ENCODE results near the gene ZNF804A.

Gene ZNF804A

DNA sequence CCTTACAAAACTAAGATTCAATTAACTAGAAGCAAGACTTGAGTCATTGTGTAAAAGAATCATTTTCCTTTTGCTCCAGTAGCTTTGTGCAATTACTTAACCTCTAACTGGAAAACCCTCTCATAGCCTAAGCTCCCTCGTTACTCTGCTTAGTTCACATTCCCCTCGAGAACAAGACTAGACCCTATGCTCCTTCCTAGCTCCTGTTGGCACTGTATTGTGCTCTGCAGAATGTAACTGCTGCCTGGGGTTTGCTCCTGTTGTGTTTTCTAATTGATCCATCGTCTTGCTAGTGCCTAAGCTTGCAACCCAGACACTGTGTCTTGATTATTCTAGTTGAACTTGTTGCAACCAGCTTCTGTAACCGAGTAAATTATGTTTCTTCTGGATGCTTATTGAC lies 347.0 kb downstream of the ZNF804A start:
- DNase-seq (ENCODE audit: low spot score), result no peak

DNA sequence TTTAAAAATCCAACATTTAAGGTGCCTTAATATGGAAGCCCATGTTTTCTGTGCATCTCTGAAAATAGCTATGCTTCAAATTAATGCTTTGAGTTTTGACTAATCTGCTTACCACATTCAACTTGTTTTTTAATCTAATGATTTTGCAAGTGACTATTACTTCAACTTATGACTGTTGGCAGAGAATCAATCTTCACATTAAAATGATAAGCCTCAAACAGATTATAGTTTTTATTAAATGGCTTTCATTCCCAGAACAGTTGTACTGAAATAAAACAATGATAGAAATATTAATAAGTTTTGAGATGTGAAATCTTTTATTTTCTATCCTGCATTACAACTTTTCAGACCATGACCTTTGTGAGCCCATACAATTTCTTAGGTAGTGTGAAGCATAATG lies 347.5 kb downstream of the ZNF804A start:
- no peak for DNase-seq (ENCODE audit: low spot score)

DNA sequence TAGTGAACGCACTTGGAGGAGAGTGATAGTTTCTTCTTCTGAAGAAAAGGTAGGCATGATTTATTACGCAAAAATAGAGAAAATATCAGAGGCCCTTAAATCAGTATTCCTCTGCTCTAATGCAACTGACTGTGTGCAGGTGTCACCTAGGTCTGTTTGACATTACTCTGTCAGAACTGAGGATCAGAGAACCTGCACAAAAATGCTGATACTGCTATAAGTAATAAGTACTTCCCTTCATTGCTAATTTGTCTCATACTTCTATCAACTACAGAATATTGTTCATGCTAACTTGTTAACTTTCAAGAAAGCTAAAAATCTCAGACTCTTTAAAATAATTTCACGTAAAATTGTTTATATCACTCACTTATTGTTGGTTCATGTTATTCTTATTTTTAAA lies 358.5 kb downstream of the ZNF804A start:
- DNase-seq (ENCODE audit: low spot score), result no peak

DNA sequence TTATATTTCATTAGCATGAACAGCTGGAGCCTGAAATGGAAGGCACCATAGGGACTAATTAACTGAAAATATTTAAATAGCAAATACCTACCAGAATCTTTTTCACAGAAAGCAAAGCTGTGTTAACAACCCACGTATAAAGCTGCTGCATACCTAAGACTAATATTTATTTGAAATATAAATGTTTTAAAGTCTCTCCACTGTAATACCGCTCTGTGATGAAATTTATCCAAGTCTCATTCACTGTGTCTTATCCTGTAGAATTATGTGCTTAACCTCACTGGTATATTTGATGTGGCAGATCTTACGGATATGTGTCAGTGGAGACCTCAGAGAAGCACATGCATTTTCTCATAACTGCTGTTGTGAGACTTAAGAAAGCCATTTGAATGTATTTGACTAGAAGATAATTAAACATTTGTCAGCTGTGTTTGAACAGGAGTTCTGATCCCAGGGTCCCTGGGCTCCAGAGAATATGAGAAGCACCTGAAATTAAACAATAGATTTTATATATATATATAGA lies 373.3 kb downstream of the ZNF804A start:
- no peak for DNase-seq (ENCODE audit: low spot score)

Measured in LoVo (cell line).